ENCODE results near the gene PIP4K2A. TPM values are rescaled to one million over a fixed set of nuclear protein-coding genes. Genes with fewer than 3 reads are reported as not detected.

The PIP4K2A gene
- total RNA-seq, 4 donors from 2014 or later: 6.8 to 34.7 (median 15.4) TPM

- Histone ChIP-seq H3K4me3 (no peak overlapping the region), H3K4me1 (peaks cover 0 to 39% (median 11%) of the 10 kb centered on the region in 4 donors), H3K9me3 (no peaks in the 10 kb centered on the region), H3K27me3 (no peaks in the 10 kb centered on the region), H3K36me3 (no peaks in the 10 kb centered on the region), H3K27ac (peak overlapping the region; percentile 50 to 73 (median 64))
- DNase-seq: peak in 2 of 3 donors; percentile 61 to 80
- TF ChIP-seq, protein P1, sequence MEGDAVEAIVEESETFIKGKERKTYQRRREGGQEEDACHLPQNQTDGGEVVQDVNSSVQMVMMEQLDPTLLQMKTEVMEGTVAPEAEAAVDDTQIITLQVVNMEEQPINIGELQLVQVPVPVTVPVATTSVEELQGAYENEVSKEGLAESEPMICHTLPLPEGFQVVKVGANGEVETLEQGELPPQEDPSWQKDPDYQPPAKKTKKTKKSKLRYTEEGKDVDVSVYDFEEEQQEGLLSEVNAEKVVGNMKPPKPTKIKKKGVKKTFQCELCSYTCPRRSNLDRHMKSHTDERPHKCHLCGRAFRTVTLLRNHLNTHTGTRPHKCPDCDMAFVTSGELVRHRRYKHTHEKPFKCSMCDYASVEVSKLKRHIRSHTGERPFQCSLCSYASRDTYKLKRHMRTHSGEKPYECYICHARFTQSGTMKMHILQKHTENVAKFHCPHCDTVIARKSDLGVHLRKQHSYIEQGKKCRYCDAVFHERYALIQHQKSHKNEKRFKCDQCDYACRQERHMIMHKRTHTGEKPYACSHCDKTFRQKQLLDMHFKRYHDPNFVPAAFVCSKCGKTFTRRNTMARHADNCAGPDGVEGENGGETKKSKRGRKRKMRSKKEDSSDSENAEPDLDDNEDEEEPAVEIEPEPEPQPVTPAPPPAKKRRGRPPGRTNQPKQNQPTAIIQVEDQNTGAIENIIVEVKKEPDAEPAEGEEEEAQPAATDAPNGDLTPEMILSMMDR (IDR thresholded peaks at IDR 0.05): no peak
- no peak for TF ChIP-seq POLR2A (IDR thresholded peaks at IDR 0.05)
Measured at GRCh38 chr10:22682237-22683139, 31.9 kb downstream of the PIP4K2A start.

- Histone ChIP-seq H3K27ac (peak overlapping the region; percentile 50 to 73 (median 64)), H3K4me1 (peaks cover 0 to 39% (median 11%) of the 10 kb centered on the region in 4 donors)
Measured at GRCh38 chr10:22681783-22682183, 32.6 kb downstream of the PIP4K2A start.

DNA sequence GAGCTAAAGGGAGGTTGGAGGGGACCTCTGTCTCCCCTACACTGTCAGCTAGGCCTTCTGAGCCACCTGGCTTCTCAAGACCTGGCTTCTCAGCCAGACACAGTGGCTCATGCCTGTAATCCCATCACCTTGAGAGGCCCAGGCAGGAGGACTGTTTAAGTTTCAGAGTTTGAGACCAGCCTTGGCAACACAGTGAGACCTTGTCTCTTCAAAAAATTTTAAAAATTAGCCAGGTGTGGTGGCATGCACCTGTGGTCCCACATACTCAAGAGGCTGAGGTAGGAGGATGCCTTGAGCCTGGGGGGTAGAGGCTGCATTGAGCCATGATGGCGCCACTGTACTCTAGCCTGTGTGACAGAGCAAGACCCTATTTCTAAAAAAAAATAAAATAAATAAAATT is 33.1 kb downstream of the PIP4K2A start:
- no peak for DNase-seq
- Histone ChIP-seq H3K27me3 (no peaks in the 10 kb centered on the region), H3K27ac (peak overlapping the region in 3 of 4 donors; percentile 57 to 69 (median 59)), H3K9me3 (no peaks in the 10 kb centered on the region), H3K4me1 (peaks cover 0 to 39% (median 11%) of the 10 kb centered on the region in 4 donors), H3K36me3 (no peaks in the 10 kb centered on the region), H3K4me3 (no peak overlapping the region)
- TF ChIP-seq, protein P1 (IDR thresholded peaks at IDR 0.05): no peak
- no peak for TF ChIP-seq POLR2A (IDR thresholded peaks at IDR 0.05)

More at GRCh38 chr10:22681783-22682183, 32.6 kb downstream of the PIP4K2A start:
- no peak for DNase-seq
- no peak overlapping the region for H3K4me3 ChIP-seq
- no peaks in the 10 kb centered on the region for H3K27me3 ChIP-seq
- H3K9me3 ChIP-seq: no peaks in the 10 kb centered on the region
- H3K36me3 ChIP-seq: no peaks in the 10 kb centered on the region
- TF ChIP-seq POLR2A (IDR thresholded peaks at IDR 0.05): no peak
- TF ChIP-seq, protein P1 (IDR thresholded peaks at IDR 0.05): no peak

DNA sequence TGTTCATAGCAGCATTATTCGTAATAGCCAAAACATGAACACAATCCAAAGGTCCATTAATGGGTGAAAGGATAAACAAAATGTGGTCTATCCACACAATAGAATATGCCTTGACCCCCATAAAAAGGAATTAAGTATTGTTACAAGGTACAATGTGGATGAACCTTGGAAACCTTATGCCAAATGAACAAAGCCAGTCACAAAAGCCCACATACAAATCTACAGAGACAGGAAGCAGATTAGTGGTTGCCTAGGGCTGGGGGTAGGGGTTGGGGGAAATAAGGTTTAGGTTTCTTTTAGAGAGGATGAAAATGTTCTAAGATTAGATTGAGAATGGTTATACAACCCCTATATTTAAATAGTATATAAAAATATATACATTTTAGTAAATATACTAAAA is 34.8 kb downstream of the PIP4K2A start:
- Histone ChIP-seq H3K36me3 (no peaks in the 10 kb centered on the region), H3K27ac (no peak overlapping the region), H3K27me3 (no peaks in the 10 kb centered on the region), H3K4me3 (no peak overlapping the region), H3K9me3 (no peaks in the 10 kb centered on the region), H3K4me1 (peaks cover 0 to 34% (median 8%) of the 10 kb centered on the region in 4 donors)
- DNase-seq: no peak
- TF ChIP-seq POLR2A (IDR thresholded peaks at IDR 0.05): no peak
- TF ChIP-seq, protein P1 (IDR thresholded peaks at IDR 0.05): no peak

GRCh38 chr10:22677333-22677732 is 37.0 kb downstream of the PIP4K2A start:
- no peak for DNase-seq
- peaks cover 0 to 17% (median 2%) of the 10 kb centered on the region in 4 donors for H3K4me1 ChIP-seq
- no peak for TF ChIP-seq POLR2A (IDR thresholded peaks at IDR 0.05)
- TF ChIP-seq, protein P1 (IDR thresholded peaks at IDR 0.05): no peak

More at GRCh38 chr10:22677333-22677732, 37.0 kb downstream of the PIP4K2A start:
- no peaks in the 10 kb centered on the region for H3K36me3 ChIP-seq
- no peaks in the 10 kb centered on the region for H3K27me3 ChIP-seq
- H3K9me3 ChIP-seq: no peaks in the 10 kb centered on the region
- no peak overlapping the region for H3K4me3 ChIP-seq
- no peak overlapping the region for H3K27ac ChIP-seq
